Stimulated activated CD4-positive, alpha-beta T cell treated with anti-CD3 and anti-CD28 coated beads, Interleukin-15, amount 100 ng/mL, for 24 hours (primary cell): ENCODE measurements around the gene PFKP.

Experiments used
- DNase-seq: peaks from one replicate; pipeline ENCODE4 v3.0.0-alpha.2; 2020

The PFKP gene

DNA sequence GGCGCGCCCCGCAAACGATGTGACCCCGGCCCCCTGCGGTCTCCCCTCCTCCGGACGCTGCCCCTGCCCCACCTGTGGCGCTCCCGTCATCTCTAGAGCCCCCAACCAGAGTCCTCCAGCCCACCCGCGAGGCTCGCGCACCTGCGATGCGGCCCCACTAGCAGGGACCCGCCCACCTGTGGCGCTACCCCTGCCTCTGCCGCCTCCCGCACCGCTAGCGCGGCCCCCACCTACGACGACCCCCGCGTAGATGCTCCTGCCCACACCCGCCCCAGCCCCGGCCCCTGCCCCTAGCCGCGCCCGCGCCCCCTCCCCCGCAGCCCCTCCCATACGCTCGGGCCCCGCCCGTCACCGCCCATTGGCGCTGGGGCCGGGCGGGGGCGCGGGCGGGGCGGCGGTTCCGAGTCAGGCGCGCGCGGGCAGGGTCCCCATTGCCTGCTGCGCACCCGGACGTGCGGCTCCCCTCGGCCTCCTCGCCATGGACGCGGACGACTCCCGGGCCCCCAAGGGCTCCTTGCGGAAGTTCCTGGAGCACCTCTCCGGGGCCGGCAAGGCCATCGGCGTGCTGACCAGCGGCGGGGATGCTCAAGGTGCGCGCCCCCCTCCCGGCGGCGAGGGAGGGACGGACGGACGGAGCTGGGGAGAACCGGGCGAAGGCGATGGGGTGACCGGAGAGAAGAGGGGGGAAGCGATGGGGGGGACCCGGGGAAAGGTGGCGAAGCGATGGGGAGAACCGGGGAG is at the start of gene PFKP:
Gene PFKP (plus strand): TSS at position 431 of the 741 bp plus-strand sequence. CDS start 48 bp downstream, at position 479.
- DNase-seq = peak; percentile 83

DNA sequence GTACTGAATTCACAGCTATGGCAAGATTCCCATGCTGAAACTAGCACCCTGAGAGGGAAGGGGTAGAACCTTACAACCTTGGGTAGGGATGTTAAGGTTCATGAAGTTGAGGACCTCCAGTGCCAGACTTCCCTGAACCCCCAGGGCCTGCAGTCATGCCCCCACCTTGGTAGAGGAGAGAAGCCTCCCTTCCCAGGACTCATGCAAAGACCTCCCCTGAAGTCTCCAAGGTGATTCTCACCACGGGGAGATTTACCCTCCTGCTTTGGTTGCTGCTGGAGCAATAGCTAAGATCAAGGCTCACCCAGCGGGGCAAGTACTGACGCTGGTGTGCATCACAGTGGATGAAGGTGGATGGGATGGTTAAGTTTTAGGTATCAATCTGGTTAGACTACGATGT is 49.1 kb upstream of the PFKP start:
- DNase-seq = no peak

DNA sequence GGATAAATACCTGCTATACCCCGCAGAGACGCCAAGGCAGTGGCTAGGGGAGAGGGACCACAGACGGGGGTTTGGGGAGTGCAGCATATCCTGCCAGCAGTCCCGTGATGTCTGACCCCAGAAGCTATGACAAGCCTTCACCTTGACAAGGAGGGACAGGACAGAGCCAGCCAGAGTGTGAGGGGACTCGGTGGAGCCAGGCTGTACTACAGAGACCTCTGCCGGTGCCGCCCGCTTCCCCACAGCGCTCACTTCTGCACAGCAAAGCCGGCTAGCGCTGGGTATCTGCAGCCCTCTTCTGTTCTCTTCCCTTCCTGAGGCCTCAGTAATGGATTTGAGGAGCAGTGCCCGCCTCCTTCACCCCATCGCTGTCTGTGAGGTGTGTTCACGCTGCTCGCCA is 47.0 kb upstream of the PFKP start:
- DNase-seq = no peak

DNA sequence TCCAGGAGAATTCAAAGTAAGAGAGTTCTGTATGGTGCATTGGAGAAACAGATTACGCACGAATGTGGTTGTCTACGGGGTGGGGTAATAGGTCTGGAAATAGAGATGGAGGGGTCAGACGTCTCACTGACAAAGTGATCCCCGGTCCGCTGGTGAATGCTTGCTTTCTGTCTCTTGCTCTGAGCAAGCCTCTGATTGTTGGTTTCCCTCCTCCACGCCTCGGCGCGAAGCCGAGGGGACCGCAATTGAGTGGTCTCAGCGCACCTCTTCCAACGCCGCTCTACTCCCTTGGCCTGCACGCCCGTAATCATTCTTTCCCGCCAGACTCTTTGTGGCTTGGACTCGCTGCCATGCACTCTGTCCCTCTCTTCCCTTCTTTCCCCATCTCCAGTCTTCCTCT is 46.5 kb upstream of the PFKP start:
- no peak for DNase-seq

DNA sequence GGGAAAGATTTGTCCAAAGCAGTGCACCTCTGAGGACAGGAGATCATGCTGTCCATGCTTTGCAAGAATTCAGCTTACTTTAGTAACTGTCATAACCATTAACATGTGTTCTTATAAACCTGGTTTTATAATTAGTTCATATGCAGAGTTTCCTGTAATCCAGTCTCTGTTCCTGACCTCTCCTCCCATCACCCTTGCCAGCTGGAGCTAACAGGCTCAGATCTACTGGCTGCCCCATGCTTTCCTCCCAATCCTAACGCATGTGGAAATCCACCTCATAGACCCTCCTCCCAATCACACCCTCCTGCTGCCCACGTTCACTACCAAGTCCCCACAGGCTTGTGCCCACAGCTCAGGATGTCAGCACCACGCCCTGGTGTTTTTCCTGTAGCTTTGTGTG is 45.3 kb upstream of the PFKP start:
- DNase-seq = no peak

DNA sequence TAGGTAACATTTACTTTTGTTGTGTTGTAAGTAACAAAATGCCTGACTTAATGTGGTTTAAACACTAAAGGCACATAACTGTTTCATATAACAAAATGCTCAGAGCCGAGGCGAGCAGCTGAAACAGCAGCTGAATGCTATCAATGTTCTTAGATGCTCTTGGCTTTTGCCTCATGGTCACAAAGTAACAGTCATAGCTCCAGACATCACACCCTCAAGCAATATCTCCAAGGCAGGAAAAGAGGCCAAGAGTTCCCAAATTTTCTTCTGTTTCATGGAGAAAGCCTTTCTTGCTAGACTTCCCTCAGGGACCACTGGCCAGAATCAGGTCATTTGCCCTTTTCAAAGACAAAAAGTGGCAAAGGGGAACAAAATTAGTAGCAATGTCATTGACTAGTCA is 43.5 kb upstream of the PFKP start:
- no peak for DNase-seq

DNA sequence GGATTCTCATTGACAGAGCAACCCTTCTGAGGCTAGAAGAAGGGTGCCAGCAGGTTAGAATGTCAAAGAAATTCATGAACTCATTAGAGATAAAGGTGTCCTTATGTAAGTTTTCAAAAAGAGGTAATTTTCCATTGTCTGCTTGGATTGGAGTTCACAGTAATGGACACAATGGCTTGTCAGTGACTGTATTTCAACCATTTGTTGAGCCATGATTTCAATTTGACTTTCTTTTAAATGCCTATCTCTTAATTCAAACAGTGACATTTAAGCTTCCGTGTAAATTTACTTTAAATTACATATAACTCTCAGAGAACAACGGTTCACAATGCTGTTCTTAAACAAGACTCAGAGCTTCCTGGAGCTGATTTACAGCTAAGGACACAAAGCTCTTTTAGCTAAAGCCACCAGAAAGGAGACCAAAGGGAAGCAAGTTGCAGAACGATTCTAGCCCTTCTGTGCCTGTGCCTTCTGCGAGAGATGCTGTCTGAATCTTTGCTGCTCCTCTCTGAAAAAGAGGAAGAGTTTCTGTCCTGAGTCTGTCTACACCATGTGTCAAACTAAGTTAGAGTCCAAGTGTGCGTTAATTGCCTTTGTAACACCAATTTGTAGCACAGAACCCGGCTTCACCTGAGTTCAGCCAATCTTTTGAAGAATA is 42.2 kb upstream of the PFKP start:
- no peak for DNase-seq

DNA sequence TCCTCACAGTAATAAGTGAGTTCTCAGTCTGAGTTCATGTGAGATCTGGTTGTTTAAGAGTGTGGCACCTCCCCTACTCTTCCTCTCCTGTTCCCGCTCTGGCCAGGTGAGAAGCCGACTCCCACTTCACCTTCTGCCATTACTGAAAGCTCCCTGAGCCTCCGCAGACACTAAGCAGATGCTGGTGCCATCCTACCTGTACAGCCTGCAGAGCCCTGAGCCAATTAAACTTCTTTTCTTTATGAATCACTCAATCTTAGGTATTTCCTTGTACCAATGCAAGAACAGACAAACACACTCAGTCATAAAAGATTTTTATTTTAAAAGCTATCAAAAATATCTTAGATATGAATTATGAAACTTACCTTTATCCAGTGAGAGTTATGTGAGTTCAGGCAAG is 39.5 kb upstream of the PFKP start:
- DNase-seq = no peak

DNA sequence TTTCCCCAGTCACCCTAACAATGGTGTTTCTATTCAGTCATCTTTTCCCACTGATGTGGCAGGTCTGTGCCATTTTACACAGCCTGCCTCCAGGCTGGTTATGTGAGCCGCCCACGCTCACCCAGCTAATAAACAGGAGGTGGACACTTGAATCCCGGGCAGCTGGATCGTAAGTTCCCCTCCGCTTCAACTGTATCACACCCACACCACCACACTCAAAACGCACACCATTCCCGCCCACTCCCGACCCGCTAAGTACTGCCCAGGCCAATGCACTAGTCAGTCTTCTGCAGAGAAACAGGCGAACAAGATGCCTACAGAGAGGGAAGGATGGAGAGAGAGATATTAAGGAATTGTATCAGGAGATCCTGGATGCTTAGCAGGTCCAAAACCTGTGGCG is 38.9 kb upstream of the PFKP start:
- no peak for DNase-seq

DNA sequence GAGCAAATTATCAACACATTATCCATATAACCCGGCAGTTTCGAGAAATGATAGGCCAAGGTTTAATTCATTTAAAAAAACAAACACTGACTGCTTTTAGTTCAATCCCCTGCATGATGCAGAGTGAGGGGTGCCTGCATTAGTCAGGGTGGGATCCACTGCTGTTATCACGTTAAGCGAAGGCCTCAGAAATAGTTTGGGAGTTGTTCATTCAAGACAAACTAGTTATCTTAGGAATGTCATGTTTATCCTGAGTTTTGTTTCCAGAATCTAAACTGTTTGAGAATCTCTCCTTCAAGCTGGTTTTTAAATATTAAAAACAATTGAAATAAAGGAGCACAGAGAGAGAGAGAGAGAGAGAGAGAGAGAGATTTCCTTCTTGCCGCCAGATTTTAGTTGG is 36.6 kb upstream of the PFKP start:
- no peak for DNase-seq

DNA sequence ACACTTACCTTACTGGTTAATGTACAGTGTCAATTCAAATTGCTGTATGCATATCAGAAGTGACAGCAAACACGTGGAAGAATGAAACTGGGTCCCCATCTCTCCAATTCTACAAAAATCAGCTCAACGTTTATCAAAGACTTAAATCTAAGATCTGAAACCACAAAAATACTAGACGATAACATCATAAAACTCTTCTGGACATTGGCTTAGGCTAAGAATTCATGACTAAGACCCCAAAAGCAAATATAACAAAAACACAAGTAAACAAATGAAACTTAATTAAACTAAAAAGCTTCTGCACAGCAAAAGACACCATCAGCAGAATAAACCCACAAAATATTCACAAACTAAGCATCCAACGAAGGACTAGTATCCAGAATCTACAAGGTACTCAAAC is 35.9 kb upstream of the PFKP start:
- no peak for DNase-seq

DNA sequence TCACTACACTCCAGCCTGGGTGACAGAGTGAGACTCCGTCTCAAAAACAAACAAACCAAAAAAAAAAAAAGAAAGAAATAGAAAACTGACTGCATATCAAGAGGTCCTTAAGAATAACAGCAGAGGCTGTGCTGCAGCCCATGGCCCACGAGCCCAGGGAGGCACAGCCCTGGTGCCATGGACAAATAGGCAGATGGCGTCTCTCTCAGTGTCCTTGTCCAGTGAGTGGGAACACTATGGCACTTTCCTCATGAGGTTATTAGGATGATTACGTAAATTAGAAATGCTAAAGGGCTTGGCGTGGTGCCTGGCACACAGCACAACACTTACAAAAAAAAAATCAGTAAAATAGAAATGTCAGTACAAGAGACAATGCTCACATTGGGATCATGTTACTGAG is 33.4 kb upstream of the PFKP start:
- DNase-seq = no peak

DNA sequence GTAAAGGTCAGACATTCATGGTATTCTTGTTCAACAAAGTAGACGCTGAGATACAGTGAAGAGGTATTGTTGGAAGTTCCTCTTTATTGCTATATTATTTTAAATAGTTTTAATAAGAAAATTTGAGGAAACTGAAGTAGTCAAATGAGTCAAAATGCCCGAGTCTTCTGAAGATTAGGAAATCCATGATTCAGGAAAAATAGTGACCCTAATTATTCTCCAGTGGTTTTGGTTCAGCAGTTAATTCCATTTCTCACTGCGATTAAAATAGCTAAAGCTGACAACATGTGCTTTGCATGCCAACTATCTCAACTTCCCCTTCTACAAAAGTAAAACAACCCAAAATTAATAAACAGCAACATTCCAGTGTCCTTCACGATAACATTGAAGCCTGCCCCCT is 32.7 kb upstream of the PFKP start:
- DNase-seq = no peak

DNA sequence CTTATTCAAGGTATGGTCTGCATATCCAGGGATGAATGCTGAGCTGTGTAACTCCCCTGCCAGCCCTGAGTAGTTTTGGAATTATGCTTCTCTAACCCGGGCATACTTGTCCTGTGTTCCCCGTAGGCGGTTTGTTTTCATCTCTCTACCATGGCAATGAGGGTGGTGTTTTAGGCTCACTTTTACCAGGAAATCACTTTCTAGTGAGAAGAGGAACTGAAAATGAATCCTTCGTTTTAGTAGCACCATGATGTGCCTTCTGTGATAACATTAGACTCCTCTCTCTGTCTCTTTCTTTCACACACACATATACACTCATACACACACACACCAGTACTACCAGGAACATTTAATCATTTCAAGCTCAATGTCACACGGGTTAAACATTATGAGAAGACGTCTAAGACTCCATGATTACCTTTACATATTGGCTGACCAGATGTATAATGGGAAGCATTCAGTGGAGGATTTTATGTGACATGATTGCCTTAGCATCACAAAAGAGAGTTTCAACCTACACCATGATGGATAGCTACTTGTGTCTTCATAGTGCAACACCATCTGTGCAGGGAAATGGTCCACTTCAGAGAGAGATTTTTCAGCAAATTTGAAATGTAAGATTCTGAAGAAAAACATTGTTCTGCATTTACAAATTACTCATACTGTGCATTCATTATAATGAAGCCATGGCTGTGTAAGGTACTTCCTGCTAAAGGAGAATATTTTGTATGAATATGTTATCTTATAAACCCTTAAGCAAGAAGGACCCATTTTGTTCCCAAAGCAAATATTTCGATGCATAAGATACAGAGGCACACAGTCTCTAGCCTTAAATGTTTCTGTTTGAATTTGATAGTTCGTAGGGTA is 31.0 kb upstream of the PFKP start:
- DNase-seq = no peak

DNA sequence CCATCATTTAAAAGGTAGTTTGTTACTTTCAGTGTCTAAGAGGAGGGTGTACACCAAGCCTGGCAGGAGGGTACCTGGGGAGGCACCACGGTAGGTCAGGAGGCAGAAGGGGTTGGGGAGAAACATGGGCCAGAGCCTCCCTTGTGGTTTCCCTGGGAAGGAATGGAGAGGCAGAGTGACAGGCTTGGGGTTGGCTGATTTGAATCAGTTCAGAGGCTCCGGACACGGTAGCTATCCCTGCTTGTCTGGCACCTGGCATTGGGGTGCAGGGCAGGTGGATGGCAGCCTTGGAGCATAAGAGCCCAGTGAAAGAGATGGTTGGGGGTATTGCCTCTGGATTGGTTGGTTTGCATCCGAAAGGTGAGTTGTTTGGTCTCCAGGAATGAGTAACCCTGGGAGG is 30.2 kb upstream of the PFKP start:
- DNase-seq = no peak

DNA sequence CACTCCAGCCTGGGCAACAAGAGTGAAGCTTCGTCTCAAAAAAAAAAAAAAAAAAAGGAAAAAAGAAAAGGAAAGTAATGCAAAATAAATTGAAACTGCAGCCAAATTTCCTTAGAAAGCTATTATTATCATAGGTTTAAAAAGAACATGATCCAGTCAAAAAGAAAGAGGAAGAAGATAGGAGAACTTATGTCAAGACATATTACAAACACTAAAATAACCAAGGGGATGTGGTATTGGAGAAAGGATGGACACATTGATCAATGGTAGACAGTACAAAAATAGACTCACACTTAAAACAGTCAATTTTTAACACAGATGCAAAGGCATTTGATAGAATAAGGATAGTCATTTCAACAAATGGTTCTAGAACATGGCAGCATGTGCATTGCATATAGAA is 27.3 kb upstream of the PFKP start:
- DNase-seq = no peak

DNA sequence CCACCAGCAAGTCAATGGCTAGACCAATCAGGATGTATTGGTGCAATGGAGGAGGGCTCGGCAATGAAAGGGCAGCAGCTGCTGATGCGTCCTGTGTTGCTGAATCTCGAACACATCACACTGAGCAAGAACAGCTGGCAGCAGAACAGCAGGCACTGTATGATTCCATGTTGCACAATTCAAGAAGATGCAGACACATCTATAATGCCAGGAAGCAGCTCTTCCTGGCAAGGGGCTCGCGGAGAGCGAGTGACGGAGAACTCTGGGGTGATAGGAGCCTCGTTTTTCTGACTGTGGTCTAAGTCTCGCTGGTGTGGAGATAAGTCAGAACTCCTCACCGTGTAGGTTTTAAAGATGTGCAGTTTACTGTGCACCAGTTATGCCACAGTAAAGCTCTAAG is 24.8 kb upstream of the PFKP start:
- no peak for DNase-seq

DNA sequence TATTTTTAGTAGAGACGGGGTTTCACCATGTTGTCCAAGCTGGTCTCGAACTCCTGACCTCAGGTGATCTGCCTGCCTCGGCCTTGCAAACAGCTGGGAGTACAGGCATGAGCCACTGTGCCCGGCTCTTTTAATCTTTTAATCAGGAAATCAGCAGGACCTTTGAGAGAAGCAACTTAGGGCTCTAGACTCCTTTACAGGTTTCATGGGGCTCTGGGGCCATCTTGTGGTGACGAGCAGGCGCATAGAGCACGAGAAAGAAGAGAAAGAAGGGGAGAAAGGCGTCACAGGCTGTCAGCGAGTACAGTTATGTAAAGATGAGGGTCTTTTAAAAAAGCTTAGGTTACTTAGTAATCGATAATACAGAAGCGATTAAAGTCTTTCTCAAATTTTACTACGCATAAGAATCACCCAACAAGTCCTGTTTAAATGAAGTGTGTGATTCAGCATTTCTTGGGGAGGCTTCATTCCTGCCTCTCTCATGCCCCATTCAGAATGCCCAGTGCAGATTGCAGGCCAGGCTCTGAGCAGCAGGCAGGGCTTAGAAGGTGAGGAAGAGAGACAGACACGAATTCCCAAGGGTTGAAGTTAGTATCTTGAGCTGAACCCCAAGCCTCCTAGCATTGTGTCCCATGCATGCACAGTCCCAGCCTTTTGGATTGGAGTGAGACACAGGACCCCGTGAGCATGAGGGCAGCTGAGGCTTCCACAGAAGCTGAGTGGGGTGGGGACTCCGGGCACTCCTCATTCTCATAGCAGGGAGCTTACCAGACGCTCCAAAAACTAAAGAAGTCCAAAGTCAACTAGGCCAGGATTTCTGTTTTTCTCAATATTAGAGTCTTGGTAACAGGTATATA is 23.6 kb upstream of the PFKP start:
- peak; percentile 64 for DNase-seq

DNA sequence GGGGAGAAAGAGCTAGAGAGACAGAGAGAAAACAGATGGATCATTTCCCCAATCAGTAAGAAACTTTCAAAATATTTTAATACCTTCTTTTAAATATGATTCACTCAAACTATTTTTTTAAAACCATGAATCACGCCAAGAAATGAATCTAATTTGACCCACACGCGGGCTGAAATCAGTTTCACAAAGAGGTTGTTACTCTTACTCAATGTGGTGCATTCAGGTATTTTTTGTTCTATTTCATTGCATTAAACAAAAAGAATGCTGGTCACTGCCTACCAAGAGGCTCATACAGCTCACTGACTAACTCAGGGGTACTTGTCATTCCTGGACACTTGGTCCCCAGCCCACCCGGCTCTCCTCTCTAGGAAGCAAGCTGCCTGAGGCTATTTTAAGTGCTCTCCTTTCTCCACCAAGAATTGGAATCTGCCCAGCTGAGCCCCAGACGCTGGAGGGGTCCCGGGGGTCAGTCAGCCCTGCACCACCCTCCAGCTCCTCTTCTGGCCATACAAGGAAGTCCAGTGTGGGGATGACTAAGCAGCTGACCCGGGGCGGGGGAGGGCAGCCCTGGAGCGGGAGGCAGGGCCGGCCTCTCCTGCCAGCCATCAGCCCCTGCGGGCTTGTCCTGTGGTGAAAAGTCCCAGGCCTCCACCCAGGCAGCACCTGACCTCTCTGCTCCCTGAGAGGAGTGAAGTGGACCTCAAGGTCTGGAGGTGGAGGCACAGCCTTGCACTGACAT is 21.7 kb upstream of the PFKP start:
- no peak for DNase-seq

DNA sequence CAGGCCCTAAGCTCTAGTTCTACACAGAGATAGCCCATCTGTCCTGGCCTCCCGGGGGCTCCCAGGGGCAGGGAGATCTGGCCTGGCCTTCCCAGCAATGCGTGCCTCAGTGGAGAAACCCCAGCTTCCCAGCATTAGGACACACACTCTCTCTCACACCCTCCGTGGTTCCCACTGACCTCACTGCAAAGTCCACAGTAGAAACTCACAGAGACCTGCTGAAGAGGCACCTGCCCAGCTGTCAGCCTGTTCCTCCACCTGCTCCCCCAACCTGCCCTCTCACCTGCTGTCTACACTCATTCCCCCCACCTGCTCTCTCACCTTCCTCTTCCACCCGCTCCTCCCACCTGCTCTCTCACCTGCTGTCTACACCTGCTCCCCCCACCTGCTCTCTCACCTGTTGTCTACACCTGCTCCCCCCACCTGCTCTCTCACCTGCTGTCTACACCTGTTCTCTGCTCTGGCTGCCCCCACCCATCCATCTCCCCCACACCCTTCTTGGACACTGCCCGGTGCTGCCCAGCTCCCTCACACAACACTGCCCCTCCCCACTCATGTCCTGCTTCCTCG is 21.1 kb upstream of the PFKP start:
- DNase-seq = no peak

DNA sequence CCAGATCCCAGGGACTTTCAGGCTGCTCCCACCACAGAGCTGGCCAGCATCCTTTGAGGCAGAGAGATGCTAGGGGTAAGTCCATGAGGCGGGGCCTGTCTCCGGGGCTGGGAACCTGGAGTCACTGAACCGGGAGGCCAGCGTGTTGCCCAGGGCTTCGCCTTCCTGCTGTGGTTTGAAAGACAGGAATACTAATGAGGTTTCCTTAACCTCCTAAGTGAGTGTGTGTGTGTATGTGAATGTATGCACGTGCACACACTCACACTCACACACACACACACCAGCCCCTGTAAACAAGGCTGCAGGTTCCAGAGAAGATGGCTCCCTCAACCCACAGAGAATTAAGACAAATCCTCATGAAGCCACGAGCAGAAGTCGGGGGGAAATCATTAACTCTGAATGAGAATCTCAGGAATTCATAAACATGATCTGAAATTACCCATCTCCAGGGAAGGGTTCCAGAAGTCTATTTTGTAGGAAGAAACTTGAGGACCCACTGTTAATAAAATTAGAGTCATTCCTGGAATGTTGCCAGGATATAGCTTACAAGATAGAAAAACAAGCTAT is 20.3 kb upstream of the PFKP start:
- no peak for DNase-seq

DNA sequence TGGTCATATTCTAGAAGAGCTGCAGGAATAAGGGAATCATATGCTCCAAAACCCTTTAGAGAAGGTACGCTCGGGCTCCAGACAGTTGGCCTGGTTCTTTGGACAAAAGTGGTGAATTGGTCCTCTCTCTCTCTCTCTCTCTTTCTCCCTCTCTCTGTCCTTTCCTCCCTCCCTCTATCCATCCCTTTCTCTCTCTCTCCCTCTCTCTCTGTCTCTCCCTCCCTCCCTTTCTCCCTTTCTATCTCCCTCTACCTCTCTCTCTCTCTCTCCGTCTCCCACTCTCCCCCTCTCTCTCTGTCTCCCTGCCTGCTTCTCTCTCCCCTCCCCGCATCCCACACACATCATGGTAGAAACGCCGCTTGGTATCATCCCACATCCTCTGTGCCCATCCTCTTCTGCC is 19.8 kb upstream of the PFKP start:
- DNase-seq = no peak
